SK-N-SH (cell line): ENCODE data around the gene FAIM2. TPM values are rescaled to one million over a fixed set of nuclear protein-coding genes. Genes with fewer than 3 reads are reported as not detected.

ENCODE experiments used
- CTCF ChIA-PET: fragments of 300-600, 350-600 bp; formaldehyde crosslinking; extraction: SDS; loops from one replicate; lab custom pipeline; 2021; lab: Yijun Ruan, JAX
- POLR2A ChIA-PET: fragments of 350-600 bp; sonication (Branson Sonifier 250); formaldehyde crosslinking; extraction: SDS; loops from one replicate; lab custom pipeline; 2020; ENCODE audit warnings: antibody characterized with exemption, inconsistent platforms; lab: Yijun Ruan, JAX
- DNase-seq: peaks from one replicate; pipeline ENCODE4 v3.0.0; 2012
- H2AFZ ChIP-seq: fragments of 200-600 bp; sonication (generic); 2 replicates; pipeline ENCODE4 v1.8.1; 2016; ENCODE audit warnings: antibody characterized with exemption, mild to moderate bottlenecking, low read depth
- H3F3A ChIP-seq: fragments of 200-600 bp; sonication (generic); replicated peaks from 2 replicates; pipeline ENCODE3; 2016; ENCODE audit warnings: antibody characterized with exemption, mild to moderate bottlenecking; ENCODE audit not compliant: insufficient read depth
- H3K27ac ChIP-seq, 2 experiments: fragments of 200-500 bp in 1 of 2; fragments of 200-600 bp in 1 of 2; sonication (Bioruptor generic) in 1 of 2; sonication (generic), shearing (Covaris generic) in 1 of 2; 2 replicates each; pipeline versions ENCODE4 v1.5.1 to v1.6.1; 2014 to 2016; ENCODE audit warnings: low read depth in 2 of 2, inconsistent platforms in 1 of 2, low read length in 1 of 2, mild to moderate bottlenecking in 1 of 2, mixed read lengths in 1 of 2
- H3K27me3 ChIP-seq: fragments of 200-600 bp; sonication (generic), shearing (Covaris generic); 2 replicates; pipeline ENCODE4 v1.6.1; 2016; ENCODE audit warnings: mixed run types; ENCODE audit not compliant: insufficient read depth
- H3K36me3 ChIP-seq, 2 experiments: fragments of 200-500 bp in 1 of 2; fragments of 200-600 bp in 1 of 2; sonication (Bioruptor generic) in 1 of 2; sonication (generic) in 1 of 2; replicated peaks in 1 of 2; 2 replicates each; pipeline versions ENCODE3 to v1.5.1; 2014 to 2016; ENCODE audit warnings: low read length in 1 of 2, mild to moderate bottlenecking in 1 of 2; ENCODE audit not compliant: insufficient read depth in 2 of 2, control insufficient read depth in 1 of 2
- H3K4me1 ChIP-seq, 2 experiments: fragments of 200-500 bp in 1 of 2; fragments of 200-600 bp in 1 of 2; sonication (Bioruptor generic) in 1 of 2; sonication (generic), shearing (Covaris generic) in 1 of 2; 2 replicates each; pipeline versions ENCODE4 v1.5.1 to v1.6.1; 2014 to 2016; ENCODE audit warnings: low read depth in 1 of 2, low read length in 1 of 2, mixed run types in 1 of 2; ENCODE audit not compliant: insufficient read depth in 2 of 2, control insufficient read depth in 1 of 2
- H3K4me2 ChIP-seq: fragments of 200-600 bp; sonication (generic), shearing (Covaris generic); 2 replicates; pipeline ENCODE4 v1.6.1; 2017; ENCODE audit warnings: mixed run types
- H3K4me3 ChIP-seq, 2 experiments: fragments of 200-500 bp in 1 of 2; fragments of 200-600 bp in 1 of 2; sonication (Bioruptor generic) in 1 of 2; sonication (generic), shearing (Covaris generic) in 1 of 2; 2 replicates each; pipeline versions ENCODE4 v1.5.1 to v1.8.1; 2014 to 2016; ENCODE audit warnings: low read depth in 2 of 2, inconsistent platforms in 1 of 2, low read length in 1 of 2, mild to moderate bottlenecking in 1 of 2, mixed read lengths in 1 of 2, moderate library complexity in 1 of 2
- H3K79me2 ChIP-seq: fragments of 200-600 bp; sonication (generic); 2 replicates; pipeline ENCODE4 v1.8.1; 2017; ENCODE audit warnings: mild to moderate bottlenecking; ENCODE audit not compliant: insufficient read depth
- H3K9ac ChIP-seq: fragments of 200-600 bp; sonication (generic); 2 replicates; pipeline ENCODE4 v1.6.1; 2017; ENCODE audit warnings: mixed run types
- H3K9me2 ChIP-seq: fragments of 200-600 bp; sonication (generic); 2 replicates; pipeline ENCODE4 v1.6.1; 2017; ENCODE audit warnings: mixed run types
- H3K9me3 ChIP-seq: fragments of 200-600 bp; sonication (generic); 2 replicates; pipeline ENCODE4 v1.6.1; 2017; ENCODE audit warnings: mixed run types, mild to moderate bottlenecking, moderate library complexity
- H4K20me1 ChIP-seq: fragments of 200-600 bp; sonication (generic); 2 replicates; pipeline ENCODE4 v1.6.1; 2017; ENCODE audit warnings: mild to moderate bottlenecking, mixed run types; ENCODE audit not compliant: insufficient read depth
- CHD2 ChIP-seq: fragments of 150-350 bp; IDR thresholded peaks from 2 replicates; pipeline ENCODE4 v1.6.1; 2018; ENCODE audit warnings: low read length; ENCODE audit not compliant: partially characterized antibody
- EP300 ChIP-seq, 2 experiments: IDR thresholded peaks; 2 replicates each; pipeline versions ENCODE4 v1.4.0 to v1.6.1; 2012; ENCODE audit warnings: borderline replicate concordance in 1 of 2, low read depth in 1 of 2, low read length in 1 of 2
- FOSL2 ChIP-seq: IDR thresholded peaks from 2 replicates; pipeline ENCODE4 v1.4.0; 2012; ENCODE audit warnings: low read depth, mild to moderate bottlenecking, moderate library complexity, borderline replicate concordance
- FOXJ3 ChIP-seq: sonication (generic); formaldehyde crosslinking; IDR thresholded peaks from 2 replicates; pipeline ENCODE4 v1.5.1; 2020; ENCODE audit warnings: mild to moderate bottlenecking, missing genetic modification reagents
- FOXM1 ChIP-seq: IDR thresholded peaks from 2 replicates; pipeline ENCODE4 v1.4.0; 2012; ENCODE audit warnings: low read depth, mild to moderate bottlenecking
- JUND ChIP-seq: IDR thresholded peaks from 2 replicates; pipeline ENCODE4 v1.4.0; 2012
- MXI1 ChIP-seq: IDR thresholded peaks from 2 replicates; pipeline ENCODE4 v1.6.1; 2012; ENCODE audit warnings: mild to moderate bottlenecking, low read depth, low read length, improper control_type of control experiment
- POLR2AphosphoS5 ChIP-seq: IDR thresholded peaks from 2 replicates; pipeline ENCODE4 v1.6.1; 2012; ENCODE audit warnings: low read depth, low read length
- RXRA ChIP-seq: IDR thresholded peaks from 2 replicates; pipeline ENCODE4 v1.4.0; 2012; ENCODE audit warnings: low read depth, mild to moderate bottlenecking, borderline replicate concordance
- SIN3A ChIP-seq: IDR thresholded peaks from 2 replicates; pipeline ENCODE4 v1.6.1; 2012; ENCODE audit warnings: low read depth, mild to moderate bottlenecking, low read length, moderate library complexity, borderline replicate concordance
- SMC3 ChIP-seq: IDR thresholded peaks from 2 replicates; pipeline ENCODE4 v1.6.1; 2012; ENCODE audit warnings: low read depth, low read length, improper control_type of control experiment
- TAF1 ChIP-seq: IDR thresholded peaks from 2 replicates; pipeline ENCODE4 v1.6.1; 2012; ENCODE audit warnings: low read depth, mild to moderate bottlenecking, low read length, moderate library complexity, borderline replicate concordance
- WGBS: methylation state at CpG from one replicate; pipeline ENCODE4 v1.1.6; 2017; ENCODE audit warnings: low lambda C conversion rate; 5-methylcytosine and 5-hydroxymethylcytosine counted together
- polyA plus RNA-seq, 3 experiments: library from polyadenylated mRNA; depleted of rRNA; stranded (reverse); fragments of >200 nt; gene quantifications; 2 replicates each; pipeline ENCODE4 v1.2.3, GENCODE V29; 2012
- TF ChIP-seq, protein P1 (sequence below): IDR thresholded peaks from 2 replicates; pipeline ENCODE4 v1.4.0; 2012; ENCODE audit warnings: low read depth
- TF ChIP-seq, protein P2 (sequence below): IDR thresholded peaks from 2 replicates; pipeline ENCODE4 v1.6.1; 2012; ENCODE audit warnings: mild to moderate bottlenecking, low read depth, low read length, moderate library complexity
- TF ChIP-seq, protein P3 (sequence below): fragments of 200-600 bp; sonication (generic); IDR thresholded peaks from 2 replicates; pipeline ENCODE4 v1.6.1; 2017; ENCODE audit warnings: antibody characterized with exemption, mild to moderate bottlenecking, moderate library complexity
- TF ChIP-seq, protein P4 (sequence below): IDR thresholded peaks from 2 replicates; pipeline ENCODE4 v1.4.0; 2012; ENCODE audit warnings: low read depth, borderline replicate concordance
- TF ChIP-seq, protein P5 (sequence below): fragments of 150-350 bp; IDR thresholded peaks from 2 replicates; pipeline ENCODE4 v1.6.1; 2017; ENCODE audit warnings: antibody characterized with exemption, low read length, low read depth, borderline replicate concordance
- TF ChIP-seq, protein P6 (sequence below): fragments of 150-350 bp; IDR thresholded peaks from 2 replicates; pipeline ENCODE4 v1.6.1; 2016; ENCODE audit warnings: mild to moderate bottlenecking, low read depth, low read length

Gene FAIM2
- polyA plus RNA-seq, 1 of the 3 experiments (the other 2 are of a cell fraction), result 11.3 TPM

DNA sequence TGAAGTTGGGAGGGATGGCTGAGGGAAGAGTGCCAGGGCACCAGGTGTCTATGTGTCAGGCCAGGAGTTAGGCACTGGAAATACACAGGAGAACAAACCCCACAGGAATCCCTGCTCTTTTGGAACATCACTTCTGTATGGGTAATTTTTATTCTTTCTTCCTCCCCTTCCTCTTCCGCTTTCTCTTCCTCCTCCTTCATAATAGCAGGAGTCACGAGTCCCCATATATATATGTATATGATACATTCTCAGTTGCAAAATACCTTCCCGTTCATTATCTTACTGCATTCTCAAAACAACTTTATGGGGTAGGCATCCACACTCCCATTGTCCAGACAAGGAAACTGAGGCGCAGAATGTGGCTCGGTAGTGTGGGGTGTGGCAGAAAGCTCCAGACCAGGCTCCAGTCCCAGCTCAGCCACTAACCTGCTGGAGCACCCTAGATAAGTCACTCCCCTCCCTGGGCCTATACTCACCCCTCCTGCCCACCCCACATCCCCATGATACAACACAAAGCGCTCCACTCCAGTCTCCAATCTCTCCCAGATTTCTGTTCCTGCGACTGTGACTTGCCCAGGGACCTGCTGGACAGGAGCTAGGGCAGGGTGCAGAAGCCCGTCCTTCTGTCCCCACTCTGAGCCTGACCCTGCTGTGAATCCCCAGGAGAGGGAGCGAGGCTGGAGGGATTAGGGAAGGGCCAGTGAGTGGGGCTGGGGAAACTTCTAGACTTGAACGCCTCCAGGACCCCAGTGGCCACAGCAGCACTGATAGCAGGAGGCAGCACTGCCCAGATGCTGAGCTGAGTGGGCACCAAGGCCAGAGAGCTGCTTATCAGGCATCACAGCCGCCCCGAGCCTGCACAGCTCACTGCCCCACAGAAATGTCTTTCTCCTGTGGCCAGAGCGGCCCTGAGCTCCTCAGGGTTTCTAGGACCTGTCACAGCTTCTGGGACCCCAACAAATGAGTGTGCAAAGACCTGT, 45.5 kb upstream of the FAIM2 start:
- ChIA-PET CTCF (interaction anchor here (0.8 to 6.1 kb wide), 11 partner anchors 10 to 163 kb away, joined by 3 to 101 read pairs (median 3); partner anchors contain the start of gene COX14), POLR2A (interaction anchor here (0.6 kb wide), 1 partner anchor 25 kb away, joined by 3 read pairs; no protein-coding TSS in a partner anchor)
- no peak overlapping the region for H3K27ac ChIP-seq
- no peak overlapping the region for H2AFZ ChIP-seq
- H3K4me2 ChIP-seq, result no peak overlapping the region
- no peak overlapping the region for H3K4me3 ChIP-seq
- peaks cover 0 to 20% of the 10 kb centered on the region in 2 experiments; a peak in 1 of 4 replicates for H3K4me1 ChIP-seq
- H3K9ac ChIP-seq, result no peak overlapping the region
- no peak for DNase-seq
- H3K9me3 ChIP-seq, result no peaks in the 10 kb centered on the region
- H3F3A ChIP-seq, result no peaks in the 10 kb centered on the region
- H3K27me3 ChIP-seq, result no peaks in the 10 kb centered on the region
- H4K20me1 ChIP-seq, result no peaks in the 10 kb centered on the region
- 89% methylated on average over 13 of the region's 13 CpGs for WGBS
- TF ChIP-seq FOSL2 (no peak), FOXM1 (no peak), SIN3A (no peak), JUND (no peak), RXRA (no peak), CHD2 (no peak), SMC3 (no peak), TAF1 (no peak), MXI1 (no peak), EP300 (IDR thresholded peaks at IDR 0.05; ENCODE audit: borderline replicate concordance in 1 of 2, low read depth in 1 of 2, low read length in 1 of 2) (no peak), FOXJ3 (CRISPR knock-in tag) (no peak), POLR2AphosphoS5 (no peak)
- TF ChIP-seq, protein P1, sequence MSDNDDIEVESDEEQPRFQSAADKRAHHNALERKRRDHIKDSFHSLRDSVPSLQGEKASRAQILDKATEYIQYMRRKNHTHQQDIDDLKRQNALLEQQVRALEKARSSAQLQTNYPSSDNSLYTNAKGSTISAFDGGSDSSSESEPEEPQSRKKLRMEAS, result no peak
- TF ChIP-seq, protein P2, sequence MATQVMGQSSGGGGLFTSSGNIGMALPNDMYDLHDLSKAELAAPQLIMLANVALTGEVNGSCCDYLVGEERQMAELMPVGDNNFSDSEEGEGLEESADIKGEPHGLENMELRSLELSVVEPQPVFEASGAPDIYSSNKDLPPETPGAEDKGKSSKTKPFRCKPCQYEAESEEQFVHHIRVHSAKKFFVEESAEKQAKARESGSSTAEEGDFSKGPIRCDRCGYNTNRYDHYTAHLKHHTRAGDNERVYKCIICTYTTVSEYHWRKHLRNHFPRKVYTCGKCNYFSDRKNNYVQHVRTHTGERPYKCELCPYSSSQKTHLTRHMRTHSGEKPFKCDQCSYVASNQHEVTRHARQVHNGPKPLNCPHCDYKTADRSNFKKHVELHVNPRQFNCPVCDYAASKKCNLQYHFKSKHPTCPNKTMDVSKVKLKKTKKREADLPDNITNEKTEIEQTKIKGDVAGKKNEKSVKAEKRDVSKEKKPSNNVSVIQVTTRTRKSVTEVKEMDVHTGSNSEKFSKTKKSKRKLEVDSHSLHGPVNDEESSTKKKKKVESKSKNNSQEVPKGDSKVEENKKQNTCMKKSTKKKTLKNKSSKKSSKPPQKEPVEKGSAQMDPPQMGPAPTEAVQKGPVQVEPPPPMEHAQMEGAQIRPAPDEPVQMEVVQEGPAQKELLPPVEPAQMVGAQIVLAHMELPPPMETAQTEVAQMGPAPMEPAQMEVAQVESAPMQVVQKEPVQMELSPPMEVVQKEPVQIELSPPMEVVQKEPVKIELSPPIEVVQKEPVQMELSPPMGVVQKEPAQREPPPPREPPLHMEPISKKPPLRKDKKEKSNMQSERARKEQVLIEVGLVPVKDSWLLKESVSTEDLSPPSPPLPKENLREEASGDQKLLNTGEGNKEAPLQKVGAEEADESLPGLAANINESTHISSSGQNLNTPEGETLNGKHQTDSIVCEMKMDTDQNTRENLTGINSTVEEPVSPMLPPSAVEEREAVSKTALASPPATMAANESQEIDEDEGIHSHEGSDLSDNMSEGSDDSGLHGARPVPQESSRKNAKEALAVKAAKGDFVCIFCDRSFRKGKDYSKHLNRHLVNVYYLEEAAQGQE, result no peak
- TF ChIP-seq, protein P3, sequence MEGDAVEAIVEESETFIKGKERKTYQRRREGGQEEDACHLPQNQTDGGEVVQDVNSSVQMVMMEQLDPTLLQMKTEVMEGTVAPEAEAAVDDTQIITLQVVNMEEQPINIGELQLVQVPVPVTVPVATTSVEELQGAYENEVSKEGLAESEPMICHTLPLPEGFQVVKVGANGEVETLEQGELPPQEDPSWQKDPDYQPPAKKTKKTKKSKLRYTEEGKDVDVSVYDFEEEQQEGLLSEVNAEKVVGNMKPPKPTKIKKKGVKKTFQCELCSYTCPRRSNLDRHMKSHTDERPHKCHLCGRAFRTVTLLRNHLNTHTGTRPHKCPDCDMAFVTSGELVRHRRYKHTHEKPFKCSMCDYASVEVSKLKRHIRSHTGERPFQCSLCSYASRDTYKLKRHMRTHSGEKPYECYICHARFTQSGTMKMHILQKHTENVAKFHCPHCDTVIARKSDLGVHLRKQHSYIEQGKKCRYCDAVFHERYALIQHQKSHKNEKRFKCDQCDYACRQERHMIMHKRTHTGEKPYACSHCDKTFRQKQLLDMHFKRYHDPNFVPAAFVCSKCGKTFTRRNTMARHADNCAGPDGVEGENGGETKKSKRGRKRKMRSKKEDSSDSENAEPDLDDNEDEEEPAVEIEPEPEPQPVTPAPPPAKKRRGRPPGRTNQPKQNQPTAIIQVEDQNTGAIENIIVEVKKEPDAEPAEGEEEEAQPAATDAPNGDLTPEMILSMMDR, result no peak
- TF ChIP-seq, protein P4, sequence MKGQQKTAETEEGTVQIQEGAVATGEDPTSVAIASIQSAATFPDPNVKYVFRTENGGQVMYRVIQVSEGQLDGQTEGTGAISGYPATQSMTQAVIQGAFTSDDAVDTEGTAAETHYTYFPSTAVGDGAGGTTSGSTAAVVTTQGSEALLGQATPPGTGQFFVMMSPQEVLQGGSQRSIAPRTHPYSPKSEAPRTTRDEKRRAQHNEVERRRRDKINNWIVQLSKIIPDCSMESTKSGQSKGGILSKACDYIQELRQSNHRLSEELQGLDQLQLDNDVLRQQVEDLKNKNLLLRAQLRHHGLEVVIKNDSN, result no peak
- TF ChIP-seq, protein P5, sequence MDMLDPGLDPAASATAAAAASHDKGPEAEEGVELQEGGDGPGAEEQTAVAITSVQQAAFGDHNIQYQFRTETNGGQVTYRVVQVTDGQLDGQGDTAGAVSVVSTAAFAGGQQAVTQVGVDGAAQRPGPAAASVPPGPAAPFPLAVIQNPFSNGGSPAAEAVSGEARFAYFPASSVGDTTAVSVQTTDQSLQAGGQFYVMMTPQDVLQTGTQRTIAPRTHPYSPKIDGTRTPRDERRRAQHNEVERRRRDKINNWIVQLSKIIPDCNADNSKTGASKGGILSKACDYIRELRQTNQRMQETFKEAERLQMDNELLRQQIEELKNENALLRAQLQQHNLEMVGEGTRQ, result no peak
- TF ChIP-seq, protein P6, sequence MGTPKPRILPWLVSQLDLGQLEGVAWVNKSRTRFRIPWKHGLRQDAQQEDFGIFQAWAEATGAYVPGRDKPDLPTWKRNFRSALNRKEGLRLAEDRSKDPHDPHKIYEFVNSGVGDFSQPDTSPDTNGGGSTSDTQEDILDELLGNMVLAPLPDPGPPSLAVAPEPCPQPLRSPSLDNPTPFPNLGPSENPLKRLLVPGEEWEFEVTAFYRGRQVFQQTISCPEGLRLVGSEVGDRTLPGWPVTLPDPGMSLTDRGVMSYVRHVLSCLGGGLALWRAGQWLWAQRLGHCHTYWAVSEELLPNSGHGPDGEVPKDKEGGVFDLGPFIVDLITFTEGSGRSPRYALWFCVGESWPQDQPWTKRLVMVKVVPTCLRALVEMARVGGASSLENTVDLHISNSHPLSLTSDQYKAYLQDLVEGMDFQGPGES, result no peak
- no peaks in the 10 kb centered on the region for H3K79me2 ChIP-seq
- no peaks in the 10 kb centered on the region for H3K36me3 ChIP-seq
- H3K9me2 ChIP-seq, result no peaks in the 10 kb centered on the region
